ENCODE results near the gene PKNOX1.

- no peak for TF ChIP-seq POLR2AphosphoS5 (IDR thresholded peaks at IDR 0.05; ENCODE audit: borderline replicate concordance, low read depth, low read length)
- TF ChIP-seq EZH2 (IDR thresholded peaks at IDR 0.05), result no peak
- TF ChIP-seq FOXP2 (optimal IDR thresholded peaks at IDR 0.05; ENCODE audit: control extremely low read depth, extremely low read length, insufficient read depth), result no peak
Measured at GRCh38 chr21:42986125-42986783, 11.9 kb downstream of the PKNOX1 start.
